Thyroid gland (tissue), 4 donors: Measurements from ENCODE around the gene TEKT2. TPM values are rescaled to one million over a fixed set of nuclear protein-coding genes. Genes with fewer than 3 reads are reported as not detected.

Source experiments
- DNase-seq, 2 donors: peaks; one replicate each; pipeline ENCODE4 v3.0.0-alpha.2; 2019
- H3K27ac ChIP-seq, 3 donors: fragments of 200-600 bp; sonication (generic); 1 replicate in 2 of 3; 2 replicates in 1 of 3; pipeline ENCODE4 v1.5.1; 2016 to 2019; ENCODE audit warnings: mild to moderate bottlenecking in 1 of 3, moderate library complexity in 1 of 3
- H3K27me3 ChIP-seq: fragments of 200-600 bp; sonication (generic); one replicate; pipeline ENCODE4 v1.5.1; 2019
- H3K36me3 ChIP-seq, 2 donors: fragments of 200-600 bp; sonication (generic); one replicate each; pipeline ENCODE4 v1.5.1; 2016 to 2019
- H3K4me1 ChIP-seq, 2 donors: fragments of 200-600 bp; sonication (generic); one replicate each; pipeline ENCODE4 v1.5.1; 2017 to 2019
- H3K4me3 ChIP-seq, 3 donors: fragments of 200-600 bp; sonication (generic); replicated peaks in 1 of 3; 1 replicate in 2 of 3; 2 replicates in 1 of 3; pipeline ENCODE4 v1.5.1; 2016; ENCODE audit warnings: mild to moderate bottlenecking in 1 of 3
- H3K9me3 ChIP-seq: fragments of 200-600 bp; sonication (generic); one replicate; pipeline ENCODE4 v1.5.1; 2017
- POLR2A ChIP-seq, 2 donors: fragments of 450-650 bp; IDR thresholded peaks; one replicate each; pipeline ENCODE4 v1.6.1; 2017; ENCODE audit warnings: antibody characterized with exemption in 2 of 2, mild to moderate bottlenecking in 2 of 2, moderate library complexity in 1 of 2
- WGBS, 2 donors: methylation state at CpG; one replicate each; pipeline ENCODE4 v1.1.5; 2017; 5-methylcytosine and 5-hydroxymethylcytosine counted together
- intact Hi-C: fragments of 100-400 bp; cut with DNase I; formaldehyde crosslinking; loops from one replicate; pipeline ENCODE4 v1.15.1; 2023
- total RNA-seq, 4 donors: library from RNA; depleted of rRNA; stranded (reverse); fragments of >200 nt; gene quantifications; one replicate each; pipeline ENCODE4 v1.2.3, GENCODE V29; 2016
- TF ChIP-seq, protein P1 (sequence below), 6 experiments: fragments of 200-600 bp in 3 of 6; fragments of 450-650 bp in 3 of 6; sonication (generic) in 3 of 6; IDR thresholded peaks; one replicate each; pipeline ENCODE4 v1.5.1; 2016 to 2019; ENCODE audit warnings: antibody characterized with exemption in 6 of 6, mild to moderate bottlenecking in 2 of 6, inconsistent platforms in 1 of 6, moderate library complexity in 1 of 6

TEKT2 gene
- total RNA-seq, 4 donors from 2014 or later = 0.89 to 4.0 (median 1.9) TPM

DNA sequence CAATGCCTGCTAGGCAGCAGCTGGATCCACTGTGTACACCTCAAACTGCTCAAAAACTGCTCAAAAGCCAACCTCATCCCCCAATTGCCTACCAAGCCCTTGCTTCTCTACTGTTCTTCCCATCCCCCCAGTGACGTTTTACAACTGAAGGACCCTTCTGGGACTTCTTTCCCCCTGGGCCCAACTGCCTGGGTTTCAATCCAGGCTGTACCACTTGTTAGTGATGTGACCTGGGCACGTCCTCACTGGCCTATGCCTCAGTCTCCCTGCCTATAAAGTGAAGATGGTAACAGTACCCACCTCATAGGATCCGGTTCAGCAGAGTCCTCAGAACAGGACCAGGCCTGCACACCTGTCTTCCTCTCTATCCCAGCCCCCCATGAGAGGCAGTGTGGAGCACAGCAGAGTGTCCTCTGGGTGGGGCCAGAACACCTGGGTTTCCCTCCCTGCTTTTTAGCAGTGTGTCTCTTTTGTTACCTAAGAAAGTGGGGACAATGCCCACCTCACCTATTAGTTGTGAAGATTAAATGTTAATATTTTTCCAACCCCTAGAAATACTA is 1.9 kb upstream of the TEKT2 start:
- no peaks in the 10 kb centered on the region for H3K9me3 ChIP-seq
- DNase-seq = no peak
- intact Hi-C loops = no loop called here

DNA sequence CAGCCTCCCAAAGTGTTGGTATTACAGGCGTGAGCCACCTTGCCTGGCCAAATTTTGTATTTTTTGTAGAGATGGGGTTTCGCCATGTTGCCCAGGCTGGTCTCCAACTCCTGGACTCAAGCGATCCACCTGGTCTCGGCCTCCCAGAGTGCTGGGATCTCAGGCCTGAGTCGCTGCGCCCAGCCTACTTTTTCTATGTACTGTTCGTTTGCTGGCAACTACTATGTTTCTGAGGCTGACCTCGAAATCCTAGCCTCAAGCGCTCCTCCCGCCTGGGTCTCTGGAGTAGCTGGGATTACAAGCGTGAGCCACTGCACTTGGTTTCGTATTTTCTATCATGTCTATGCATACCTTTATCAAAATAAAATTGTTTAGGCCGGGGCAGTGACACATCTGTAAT is 675 bp upstream of the TEKT2 start:
- peaks cover 7 to 15% of the 10 kb centered on the region in 2 donors for H3K4me1 ChIP-seq
- no peak for DNase-seq
- no peak for TF ChIP-seq POLR2A (IDR thresholded peaks at IDR 0.05)
- TF ChIP-seq, protein P1, sequence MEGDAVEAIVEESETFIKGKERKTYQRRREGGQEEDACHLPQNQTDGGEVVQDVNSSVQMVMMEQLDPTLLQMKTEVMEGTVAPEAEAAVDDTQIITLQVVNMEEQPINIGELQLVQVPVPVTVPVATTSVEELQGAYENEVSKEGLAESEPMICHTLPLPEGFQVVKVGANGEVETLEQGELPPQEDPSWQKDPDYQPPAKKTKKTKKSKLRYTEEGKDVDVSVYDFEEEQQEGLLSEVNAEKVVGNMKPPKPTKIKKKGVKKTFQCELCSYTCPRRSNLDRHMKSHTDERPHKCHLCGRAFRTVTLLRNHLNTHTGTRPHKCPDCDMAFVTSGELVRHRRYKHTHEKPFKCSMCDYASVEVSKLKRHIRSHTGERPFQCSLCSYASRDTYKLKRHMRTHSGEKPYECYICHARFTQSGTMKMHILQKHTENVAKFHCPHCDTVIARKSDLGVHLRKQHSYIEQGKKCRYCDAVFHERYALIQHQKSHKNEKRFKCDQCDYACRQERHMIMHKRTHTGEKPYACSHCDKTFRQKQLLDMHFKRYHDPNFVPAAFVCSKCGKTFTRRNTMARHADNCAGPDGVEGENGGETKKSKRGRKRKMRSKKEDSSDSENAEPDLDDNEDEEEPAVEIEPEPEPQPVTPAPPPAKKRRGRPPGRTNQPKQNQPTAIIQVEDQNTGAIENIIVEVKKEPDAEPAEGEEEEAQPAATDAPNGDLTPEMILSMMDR (IDR thresholded peaks at IDR 0.05) = no peak
- no peaks in the 10 kb centered on the region for H3K27me3 ChIP-seq
- intact Hi-C loops = no loop called here
- H3K27ac ChIP-seq = no peak overlapping the region
- H3K36me3 ChIP-seq = no peaks in the 10 kb centered on the region
- no peaks in the 10 kb centered on the region for H3K9me3 ChIP-seq
- no peak overlapping the region for H3K4me3 ChIP-seq
- 87 to 89% methylated on average over 13 of the region's 13 CpGs for WGBS, 2 donors

More for the DNA sequence above, 1.9 kb upstream of the TEKT2 start:
- H3K4me3 ChIP-seq = no peak overlapping the region
- H3K27me3 ChIP-seq = no peaks in the 10 kb centered on the region
- TF ChIP-seq POLR2A (IDR thresholded peaks at IDR 0.05) = no peak
- TF ChIP-seq, protein P1 (IDR thresholded peaks at IDR 0.05) = no peak
- no peak overlapping the region for H3K27ac ChIP-seq
- no peaks in the 10 kb centered on the region for H3K36me3 ChIP-seq
- 73 to 77% methylated on average over 3 of the region's 3 CpGs for WGBS, 2 donors
- peaks cover 6 to 11% of the 10 kb centered on the region in 2 donors for H3K4me1 ChIP-seq

DNA sequence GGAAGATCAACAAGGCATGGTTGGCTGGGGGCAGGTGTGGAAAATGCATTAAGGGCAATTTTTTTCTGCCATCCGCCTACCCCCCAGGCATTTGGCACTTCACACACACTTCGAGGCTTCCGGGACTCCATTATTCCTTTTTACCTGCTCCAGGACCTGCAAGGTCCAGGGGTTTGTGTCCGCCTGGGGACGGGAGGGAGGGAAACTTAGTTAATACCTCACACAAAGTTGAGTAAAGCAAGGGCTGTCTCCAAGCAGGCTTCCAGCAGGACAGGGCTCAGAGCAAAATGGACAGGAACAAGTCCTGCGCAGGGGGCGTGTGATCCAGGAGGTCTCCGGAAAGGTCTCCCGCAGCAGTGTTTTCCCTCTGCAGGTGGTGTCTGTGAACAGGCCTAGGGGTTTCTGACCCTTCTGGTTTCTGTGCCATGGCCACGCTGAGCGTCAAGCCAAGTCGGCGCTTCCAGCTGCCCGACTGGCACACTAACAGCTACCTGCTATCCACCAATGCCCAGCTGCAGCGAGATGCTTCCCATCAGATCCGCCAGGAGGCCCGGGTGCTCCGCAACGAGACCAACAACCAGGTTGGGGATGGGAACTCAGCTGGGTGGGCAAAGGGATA is 712 bp downstream of the TEKT2 start:
- Histone ChIP-seq H3K27ac (peak overlapping the region; percentile 32 to 53 (median 45)), H3K4me3 (peak overlapping the region; percentile 17 to 61 (median 54)), H3K9me3 (no peaks in the 10 kb centered on the region), H3K36me3 (no peaks in the 10 kb centered on the region), H3K4me1 (peaks cover 14 to 21% of the 10 kb centered on the region in 2 donors), H3K27me3 (no peaks in the 10 kb centered on the region)
- intact Hi-C loops = loop anchor here (5.0 kb wide), 1 partner anchor 202 kb away; the partner anchor contains the start of gene AGO1
- TF ChIP-seq POLR2A (IDR thresholded peaks at IDR 0.05) = peak in 1 of 2 donors; percentile 1
- TF ChIP-seq, protein P1 (IDR thresholded peaks at IDR 0.05) = no peak
- 36 to 53% methylated on average over 16 to 19 of the region's 19 CpGs for WGBS, 2 donors
- DNase-seq = no peak

DNA sequence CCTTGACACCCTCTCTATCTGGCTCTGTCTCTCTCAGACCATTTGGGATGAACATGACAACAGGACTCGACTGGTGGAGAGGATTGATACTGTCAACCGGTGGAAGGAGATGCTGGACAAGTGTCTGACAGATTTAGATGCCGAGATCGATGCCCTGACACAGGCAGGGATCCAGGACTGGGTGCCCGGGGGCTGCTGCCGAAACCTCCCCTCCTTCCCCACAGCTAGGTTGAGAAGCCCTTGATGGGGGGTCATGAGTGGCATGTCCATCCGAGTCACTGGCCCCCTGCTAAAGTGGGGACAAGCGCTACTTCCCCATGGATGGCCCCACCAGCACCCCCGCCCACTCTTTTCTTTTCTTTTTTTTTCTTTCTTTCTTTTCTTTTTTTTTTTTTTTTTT is 1.2 kb downstream of the TEKT2 start:
- no peak for DNase-seq
- H3K4me3 ChIP-seq = no peak overlapping the region
- 90 to 94% methylated on average over 9 of the region's 9 CpGs for WGBS, 2 donors
- no peak overlapping the region for H3K27ac ChIP-seq
- H3K27me3 ChIP-seq = no peaks in the 10 kb centered on the region
- H3K9me3 ChIP-seq = no peaks in the 10 kb centered on the region
- H3K4me1 ChIP-seq = peaks cover 18 to 26% of the 10 kb centered on the region in 2 donors
- intact Hi-C loops = loop anchor here (5.0 kb wide), 1 partner anchor 203 kb away; the partner anchor contains the start of gene AGO1
- H3K36me3 ChIP-seq = no peaks in the 10 kb centered on the region
- TF ChIP-seq, protein P1 (IDR thresholded peaks at IDR 0.05) = no peak
- TF ChIP-seq POLR2A (IDR thresholded peaks at IDR 0.05) = no peak
